GM12878 (cell line): ENCODE results near the gene USP51. TPM values are rescaled to one million over a fixed set of nuclear protein-coding genes. Genes with fewer than 3 reads are reported as not detected.

Source experiments
- ATAC-seq: fragments of 200-7000 bp; cut with Tn5 transposase; 3 replicates; pipeline ENCODE4 v1.9.1; 2020; ENCODE audit warnings: mild to moderate bottlenecking, moderate library complexity
- BruUV-seq: library from RNA; stranded (reverse); fragments of 400-500 nt; replicated peaks from 2 replicates; lab custom pipeline; 2021; lab: Mats Ljungman, UMichigan
- CTCF ChIA-PET: fragments of 300-600 bp; sonication (Branson Sonifier 250); formaldehyde crosslinking; extraction: SDS; loops from one replicate; lab custom pipeline; 2021; ENCODE audit warnings: inconsistent platforms; lab: Yijun Ruan, JAX
- POLR2A ChIA-PET: fragments of 350-600 bp; formaldehyde crosslinking; extraction: SDS; loops from one replicate; lab custom pipeline; 2021; ENCODE audit warnings: inconsistent platforms; lab: Charles Lee
- RAD21 ChIA-PET: fragments of 300-600 bp; sonication (Branson Sonifier 250); formaldehyde crosslinking; loops from one replicate; lab custom pipeline; 2023; ENCODE audit warnings: antibody characterized with exemption; ENCODE audit not compliant: unreplicated experiment; lab: Charles Lee
- SMC1A ChIA-PET: fragments of 300-600 bp; sonication (Branson Sonifier 250); formaldehyde crosslinking; loops from one replicate; lab custom pipeline; 2023; ENCODE audit not compliant: unreplicated experiment, uncharacterized antibody; lab: Charles Lee
- DNase-seq: peaks from one replicate; pipeline ENCODE4 v3.0.0-alpha.2; 2011; ENCODE audit warnings: low read depth, low spot score
- FAIRE-seq: peaks from 3 replicates; lab custom pipeline; 2011; peaks lifted over from hg19 to GRCh38; lab: Jason Lieb, UNC
- H2AFZ ChIP-seq: 2 replicates; pipeline ENCODE4 v1.6.0; 2011; ENCODE audit warnings: low read depth, low read length, control low read depth; ENCODE audit not compliant: control insufficient read depth
- H3K27ac ChIP-seq: 2 replicates; pipeline ENCODE4 v1.5.1; 2011; ENCODE audit warnings: control low read depth; ENCODE audit not compliant: control insufficient read depth, insufficient read depth
- H3K27me3 ChIP-seq, 2 experiments: replicated peaks in 1 of 2; 2 replicates each; pipeline versions ENCODE4 v1.6.0 to v1.6.1; 2011; ENCODE audit warnings: low read length in 1 of 2; ENCODE audit not compliant: control insufficient read depth in 2 of 2, insufficient read depth in 2 of 2
- H3K36me3 ChIP-seq, 2 experiments: 2 replicates each; pipeline ENCODE4 v1.5.1; 2011; ENCODE audit warnings: low read length in 1 of 2; ENCODE audit not compliant: control insufficient read depth in 2 of 2, insufficient read depth in 2 of 2
- H3K4me1 ChIP-seq: 2 replicates; pipeline ENCODE4 v1.6.1; 2011; ENCODE audit warnings: mild to moderate bottlenecking, low read length, moderate library complexity, mixed read lengths; ENCODE audit not compliant: control insufficient read depth, insufficient read depth
- H3K4me2 ChIP-seq: 2 replicates; pipeline ENCODE4 v1.6.0; 2011; ENCODE audit warnings: control low read depth; ENCODE audit not compliant: control insufficient read depth, insufficient read depth
- H3K4me3 ChIP-seq: fragments of 200-600 bp; sonication (generic); 2 replicates; pipeline ENCODE4 v1.5.1; 2016
- H3K79me2 ChIP-seq: 2 replicates; pipeline ENCODE4 v1.6.0; 2011; ENCODE audit warnings: low read length; ENCODE audit not compliant: control insufficient read depth, insufficient read depth
- H3K9ac ChIP-seq: 2 replicates; pipeline ENCODE4 v1.8.0; 2011; ENCODE audit warnings: low read length, control low read depth, mixed read lengths; ENCODE audit not compliant: control insufficient read depth, insufficient read depth
- H3K9me3 ChIP-seq: replicated peaks from 3 replicates; pipeline ENCODE4 v1.5.1; 2011; ENCODE audit warnings: mild to moderate bottlenecking, low read length; ENCODE audit not compliant: control insufficient read depth, insufficient read depth
- H4K20me1 ChIP-seq: 2 replicates; pipeline ENCODE4 v1.6.0; 2011; ENCODE audit not compliant: control insufficient read depth, insufficient read depth
- CBFB ChIP-seq: IDR thresholded peaks from 2 replicates; pipeline ENCODE4 v1.6.1; 2016; ENCODE audit warnings: antibody characterized with exemption, low read depth
- CHD4 ChIP-seq: fragments of 200-600 bp; sonication (generic); IDR thresholded peaks from 2 replicates; pipeline ENCODE4 v1.6.1; 2016; ENCODE audit warnings: mild to moderate bottlenecking
- DPF2 ChIP-seq: fragments of 450-650 bp; IDR thresholded peaks from 2 replicates; pipeline ENCODE4 v1.6.1; 2017; ENCODE audit warnings: mild to moderate bottlenecking
- HDAC6 ChIP-seq: fragments of 200-600 bp; sonication (generic); IDR thresholded peaks from one replicate; pipeline ENCODE4 v1.8.0; 2017; ENCODE audit warnings: antibody characterized with exemption; ENCODE audit not compliant: unreplicated experiment
- HSF1 ChIP-seq: fragments of 150-350 bp; IDR thresholded peaks from 2 replicates; pipeline ENCODE4 v1.6.1; 2014; ENCODE audit warnings: mild to moderate bottlenecking, low read depth, low read length
- JUNB ChIP-seq: IDR thresholded peaks from 2 replicates; pipeline ENCODE4 v1.6.1; 2016; ENCODE audit warnings: antibody characterized with exemption, mild to moderate bottlenecking
- POLR2AphosphoS2 ChIP-seq: IDR thresholded peaks from 2 replicates; pipeline ENCODE4 v1.6.1; 2011; ENCODE audit warnings: low read depth, mild to moderate bottlenecking, low read length, improper control_type of control experiment, moderate library complexity
- RAD21 ChIP-seq: IDR thresholded peaks from 2 replicates; pipeline ENCODE4 v1.6.1; 2011; ENCODE audit warnings: mild to moderate bottlenecking, low read depth, low read length, moderate library complexity; ENCODE audit not compliant: insufficient read depth
- REST ChIP-seq: IDR thresholded peaks from 2 replicates; pipeline ENCODE4 v1.6.1; 2012; ENCODE audit warnings: mild to moderate bottlenecking, low read depth, low read length
- SPI1 ChIP-seq: IDR thresholded peaks from 2 replicates; pipeline ENCODE4 v1.6.1; 2011; ENCODE audit warnings: low read depth, mild to moderate bottlenecking, low read length, moderate library complexity, borderline replicate concordance; ENCODE audit not compliant: insufficient read depth
- SRF ChIP-seq, 2 experiments: IDR thresholded peaks; 2 replicates each; pipeline ENCODE4 v1.6.1; 2011; ENCODE audit warnings: low read depth in 2 of 2, low read length in 2 of 2, mild to moderate bottlenecking in 1 of 2, moderate library complexity in 1 of 2
- TAF1 ChIP-seq: IDR thresholded peaks from 2 replicates; pipeline ENCODE4 v1.6.1; 2011; ENCODE audit warnings: mild to moderate bottlenecking, low read depth, low read length, borderline replicate concordance
- TCF3 ChIP-seq: IDR thresholded peaks from 2 replicates; pipeline ENCODE4 v1.6.1; 2012; ENCODE audit warnings: low read depth, mild to moderate bottlenecking, low read length, borderline replicate concordance; ENCODE audit not compliant: insufficient read depth
- ZNF24 ChIP-seq: fragments of 450-650 bp; IDR thresholded peaks from 2 replicates; pipeline ENCODE4 v1.6.1; 2017; ENCODE audit warnings: antibody characterized with exemption, mild to moderate bottlenecking
- ZNF622 ChIP-seq: fragments of 450-650 bp; IDR thresholded peaks from 2 replicates; pipeline ENCODE4 v1.6.1; 2017; ENCODE audit warnings: mild to moderate bottlenecking, inconsistent platforms
- WGBS: methylation state at CpG from one replicate; pipeline ENCODE4 v1.1.6; 2016; ENCODE audit warnings: low lambda C conversion rate; ENCODE audit not compliant: insufficient replicate concordance, insufficient coverage; ENCODE audit errors: missing lambda C conversion rate; 5-methylcytosine and 5-hydroxymethylcytosine counted together
- in situ Hi-C: fragments of 300-500 bp; cut with MboI; formaldehyde crosslinking; loops from 9 replicates; pipeline ENCODE4 v1.14.3; 2018; ENCODE audit warnings: mixed read lengths
- intact Hi-C: fragments of 100-400 bp; cut with micrococcal nuclease; formaldehyde crosslinking; loops from one replicate; pipeline ENCODE4 v1.14.2; 2022; ENCODE audit not compliant: unreplicated experiment
- polyA plus RNA-seq, 11 experiments: library from polyadenylated mRNA; depleted of rRNA in 4 of 11; unstranded in 6 of 11; stranded (reverse) in 5 of 11; fragments of >200 nt; fragmentation: Nextera tagmentation in 4 of 11; fragmentation: Illumina TruSeq in 1 of 11; extraction: Ambion mirVana in 4 of 11; extraction: Trizol in 1 of 11; gene quantifications; 1 replicate in 1 of 11; 2 replicates in 10 of 11; pipeline versions ENCODE4 v1.2.1 to v1.2.3, GENCODE V29; 2011 to 2016; ENCODE audit warnings: inconsistent platforms in 2 of 11, missing spikeins in 2 of 11, low read depth in 1 of 11
- total RNA-seq, 4 experiments: library from RNA; depleted of rRNA in 3 of 4; stranded (reverse); fragments of >200 nt in 3 of 4; fragmentation: Illumina TruSeq in 1 of 4; extraction: Trizol in 1 of 4; gene quantifications; 2 replicates each; pipeline versions ENCODE4 v1.2.1 to v1.2.3, GENCODE V29; 2013 to 2021

The USP51 gene
- total and polyA plus RNA-seq, 10 of the 15 experiments (the other 5 are each of a cell fraction or from before 2014, with no cell fraction given), result 0.52 to 1.7 (median 1.2) TPM

GRCh38 chrX:55490974-55491373 is 1.3 kb upstream of the USP51 start:
- ChIA-PET SMC1A (no interaction called here), CTCF (interaction anchor here (1.3 kb wide), 1 partner anchor 1237 kb away, joined by 3 read pairs; no protein-coding TSS in a partner anchor), RAD21 (no interaction called here), POLR2A (no interaction called here)
- ATAC-seq (no peak), FAIRE-seq (no peak), DNase-seq (no peak)
- no peaks in the 10 kb centered on the region; the same call in 2 of the 3 replicates for H3K9me3 ChIP-seq
- H4K20me1 ChIP-seq, result no peaks in the 10 kb centered on the region
- H3K4me2 ChIP-seq, result no peak overlapping the region
- in situ Hi-C loops (loop anchor here (25.0 kb wide), 1 partner anchor 746 kb away; the partner anchor contains the start of gene KLF8), intact Hi-C loops (no loop called here)
- no peaks in the 10 kb centered on the region for H3K27me3 ChIP-seq
- no peaks in the 10 kb centered on the region for H3K36me3 ChIP-seq
- TF ChIP-seq SPI1 (no peak), REST (no peak), HSF1 (no peak), CBFB (no peak), TAF1 (no peak), RAD21 (no peak), SRF (IDR thresholded peaks at IDR 0.05; ENCODE audit: low read depth in 2 of 2, low read length in 2 of 2) (no peak), HDAC6 (no peak), JUNB (no peak), TCF3 (no peak), DPF2 (no peak), CHD4 (no peak), ZNF622 (no peak), POLR2AphosphoS2 (no peak), ZNF24 (no peak)
- 57% methylated on average over 4 of the region's 4 CpGs for WGBS
- no peak overlapping the region for H3K4me3 ChIP-seq
- no peak overlapping the region for H2AFZ ChIP-seq
- H3K27ac ChIP-seq, result no peak overlapping the region
- no peak overlapping the region for H3K9ac ChIP-seq
- H3K79me2 ChIP-seq, result no peaks in the 10 kb centered on the region
- no peaks in the 10 kb centered on the region for H3K4me1 ChIP-seq
- no TSS peak for BruUV-seq
